Tibial artery (tissue), 4 donors: ENCODE data around the gene BOC.

ENCODE experiments used
- DNase-seq, 2 donors: peaks; one replicate each; pipeline ENCODE4 v3.0.0-alpha.2; 2019
- H3K27ac ChIP-seq, 2 donors: fragments of 200-600 bp; sonication (generic) in 1 of 2; 1 replicate in 1 of 2; 2 replicates in 1 of 2; pipeline ENCODE4 v1.5.1; 2018 to 2019; ENCODE audit warnings: mild to moderate bottlenecking in 1 of 2
- H3K27me3 ChIP-seq, 2 donors: fragments of 200-600 bp; sonication (generic) in 1 of 2; one replicate each; pipeline versions ENCODE4 v1.5.1 to v1.6.0; 2016 to 2019
- H3K36me3 ChIP-seq, 3 donors: fragments of 200-600 bp; sonication (generic) in 2 of 3; one replicate each; pipeline ENCODE4 v1.5.1; 2016 to 2019; ENCODE audit warnings: mild to moderate bottlenecking in 2 of 3
- H3K4me1 ChIP-seq, 4 donors: fragments of 200-600 bp; sonication (generic) in 2 of 4; 1 replicate in 3 of 4; 2 replicates in 1 of 4; pipeline ENCODE4 v1.5.1; 2016 to 2019
- H3K4me3 ChIP-seq, 2 donors: fragments of 200-600 bp; sonication (generic) in 1 of 2; 1 replicate in 1 of 2; 2 replicates in 1 of 2; pipeline ENCODE4 v1.5.1; 2018 to 2019; ENCODE audit warnings: mild to moderate bottlenecking in 2 of 2
- H3K9me3 ChIP-seq, 3 donors: fragments of 200-600 bp; sonication (generic) in 1 of 3; one replicate each; pipeline ENCODE4 v1.5.1; 2016 to 2019
- CTCF ChIP-seq, 2 experiments: fragments of 200-600 bp in 1 of 2; fragments of 450-650 bp in 1 of 2; IDR thresholded peaks; one replicate each; pipeline ENCODE4 v1.5.1; 2017 to 2019; ENCODE audit warnings: antibody characterized with exemption in 2 of 2, mild to moderate bottlenecking in 1 of 2, moderate library complexity in 1 of 2
- intact Hi-C: fragments of 100-400 bp; cut with DNase I; formaldehyde crosslinking; loops from one replicate; pipeline ENCODE4 v1.15.0; 2023; ENCODE audit warnings: low total_unique reads

Gene BOC

GRCh38 chr3:113271189-113271588 is 59.8 kb downstream of the BOC start:
- Histone ChIP-seq H3K27ac (no peak overlapping the region), H3K36me3 (peaks cover 0 to 68% (median 10%) of the 10 kb centered on the region in 3 donors), H3K27me3 (no peaks in the 10 kb centered on the region), H3K4me1 (peaks cover 0 to 18% (median 6%) of the 10 kb centered on the region in 4 donors), H3K9me3 (no peaks in the 10 kb centered on the region), H3K4me3 (no peak overlapping the region)
- intact Hi-C loops, result no loop called here
- TF ChIP-seq CTCF (IDR thresholded peaks at IDR 0.05), result no peak
- DNase-seq, result no peak

GRCh38 chr3:113271594-113272384 is 60.4 kb downstream of the BOC start:
- intact Hi-C loops, result no loop called here
- H3K36me3 ChIP-seq, result peaks cover 0 to 65% (median 10%) of the 10 kb centered on the region in 3 donors
- no peak for TF ChIP-seq CTCF (IDR thresholded peaks at IDR 0.05)
- peaks cover 0 to 21% (median 9%) of the 10 kb centered on the region in 4 donors for H3K4me1 ChIP-seq
- H3K4me3 ChIP-seq, result no peak overlapping the region
- no peaks in the 10 kb centered on the region for H3K27me3 ChIP-seq
- no peaks in the 10 kb centered on the region for H3K9me3 ChIP-seq
- no peak overlapping the region for H3K27ac ChIP-seq
- no peak for DNase-seq

- Histone ChIP-seq H3K4me3 (no peak overlapping the region), H3K27me3 (no peaks in the 10 kb centered on the region), H3K4me1 (peaks cover 0 to 27% (median 11%) of the 10 kb centered on the region in 4 donors), H3K36me3 (peaks cover 0 to 64% (median 10%) of the 10 kb centered on the region in 3 donors), H3K9me3 (no peaks in the 10 kb centered on the region), H3K27ac (no peak overlapping the region)
- DNase-seq, result no peak
- intact Hi-C loops, result no loop called here
- no peak for TF ChIP-seq CTCF (IDR thresholded peaks at IDR 0.05)
Observed at GRCh38 chr3:113272385-113272779, 61.0 kb downstream of the BOC start.

- H3K27me3 ChIP-seq, result no peaks in the 10 kb centered on the region
- no peak for DNase-seq
Observed at GRCh38 chr3:113273011-113273410, 61.7 kb downstream of the BOC start.

DNA sequence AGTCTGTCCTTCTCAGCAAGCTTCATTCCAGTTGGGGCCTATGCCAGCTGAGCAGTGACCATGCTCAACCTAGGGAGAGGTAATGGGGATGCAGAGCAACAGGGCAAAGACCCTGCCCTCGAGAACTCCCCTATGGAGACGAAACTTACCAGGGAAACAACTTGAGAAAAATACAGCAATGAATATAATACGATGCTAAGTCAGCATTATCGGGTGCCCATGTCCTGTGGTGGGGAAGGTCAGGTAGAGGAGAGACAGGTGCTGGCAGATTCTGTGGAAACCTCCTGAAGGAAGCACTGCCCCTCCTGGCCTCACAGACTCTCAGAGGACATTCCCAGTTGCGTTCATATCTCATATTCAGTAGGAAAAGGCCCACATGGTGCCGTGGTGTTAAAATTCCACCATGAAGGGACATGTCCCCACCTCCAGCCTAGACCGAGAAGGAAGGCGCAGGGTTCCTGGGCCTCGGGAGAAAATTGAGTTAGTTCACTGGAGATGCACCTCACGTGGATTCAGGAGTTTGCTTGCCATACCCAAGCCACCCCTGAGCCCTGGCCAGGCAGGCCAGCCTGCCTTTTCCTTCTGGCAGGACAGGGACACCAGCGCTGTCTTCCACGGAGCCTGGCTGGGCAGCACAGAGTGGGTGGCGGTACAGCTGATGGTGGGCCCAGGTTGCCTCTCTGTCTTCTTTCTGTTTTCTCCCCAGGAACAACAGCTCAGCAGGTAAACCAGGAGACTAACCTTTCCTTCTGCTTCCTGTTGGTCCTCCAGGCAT is 62.4 kb downstream of the BOC start:
- no peak overlapping the region for H3K4me3 ChIP-seq
- peaks cover 0 to 66% (median 15%) of the 10 kb centered on the region in 3 donors for H3K36me3 ChIP-seq
- no peak for TF ChIP-seq CTCF (IDR thresholded peaks at IDR 0.05)
- no peaks in the 10 kb centered on the region for H3K27me3 ChIP-seq
- no peak overlapping the region for H3K27ac ChIP-seq
- H3K4me1 ChIP-seq, result peaks cover 0 to 27% (median 11%) of the 10 kb centered on the region in 4 donors
- no peaks in the 10 kb centered on the region for H3K9me3 ChIP-seq
- intact Hi-C loops, result no loop called here
- no peak for DNase-seq

More at GRCh38 chr3:113273011-113273410, 61.7 kb downstream of the BOC start:
- Histone ChIP-seq H3K4me3 (no peak overlapping the region), H3K27ac (no peak overlapping the region), H3K4me1 (peaks cover 0 to 27% (median 11%) of the 10 kb centered on the region in 4 donors), H3K36me3 (peaks cover 0 to 66% (median 12%) of the 10 kb centered on the region in 3 donors), H3K9me3 (no peaks in the 10 kb centered on the region)
- intact Hi-C loops, result no loop called here
- TF ChIP-seq CTCF (IDR thresholded peaks at IDR 0.05), result no peak
